Liver (tissue), 3 donors: ENCODE data around the gene WDHD1.

Experiments
- CTCF ChIP-seq: fragments of 150-350 bp; IDR thresholded peaks from 2 replicates; pipeline ENCODE4 v1.5.1; 2017; ENCODE audit warnings: improper control_type of control experiment, low read depth, low read length; ENCODE audit not compliant: missing input control
- EGR1 ChIP-seq, 2 donors: IDR thresholded peaks; 2 replicates each; pipeline ENCODE4 v1.6.1; 2016 to 2018; ENCODE audit warnings: antibody characterized with exemption in 2 of 2, low read depth in 2 of 2
- GABPA ChIP-seq, 2 donors: IDR thresholded peaks in 1 of 2; conservative IDR thresholded peaks in 1 of 2; 2 replicates each; pipeline ENCODE4 v1.6.1; 2016; ENCODE audit warnings: antibody characterized with exemption in 2 of 2, mild to moderate bottlenecking in 1 of 2, moderate library complexity in 1 of 2
- MAX ChIP-seq: IDR thresholded peaks from 2 replicates; pipeline ENCODE4 v1.6.1; 2016; ENCODE audit warnings: antibody characterized with exemption
- REST ChIP-seq: IDR thresholded peaks from 2 replicates; pipeline ENCODE4 v1.6.1; 2016; ENCODE audit warnings: antibody characterized with exemption, mild to moderate bottlenecking
- SP1 ChIP-seq: IDR thresholded peaks from 2 replicates; pipeline ENCODE4 v1.6.1; 2018; ENCODE audit warnings: antibody characterized with exemption, mild to moderate bottlenecking
- TAF1 ChIP-seq: conservative IDR thresholded peaks from 2 replicates; pipeline ENCODE4 v1.6.1; 2016; ENCODE audit warnings: antibody characterized with exemption, mild to moderate bottlenecking
- YY1 ChIP-seq: IDR thresholded peaks from 2 replicates; pipeline ENCODE4 v1.6.1; 2016; ENCODE audit warnings: antibody characterized with exemption, mild to moderate bottlenecking
- donor health status: healthy.
- donor health status: healthy.

GRCh38 chr14:54946500-54946899 is 80.4 kb downstream of the WDHD1 start:
- no peak for TF ChIP-seq CTCF
- TF ChIP-seq MAX = no peak
- no peak for TF ChIP-seq TAF1
- no peak for TF ChIP-seq GABPA (IDR thresholded peaks at IDR 0.05 in 1 of 2, conservative IDR thresholded peaks at IDR 0.05 in 1 of 2)
- no peak for TF ChIP-seq SP1
- no peak for TF ChIP-seq REST
- TF ChIP-seq EGR1 (IDR thresholded peaks at IDR 0.05; ENCODE audit: low read depth in 2 of 2) = no peak
- TF ChIP-seq YY1 = no peak
